SK-N-SH (cell line): Measurements from ENCODE around the gene KIF13A. TPM values are rescaled to one million over a fixed set of nuclear protein-coding genes. Genes with fewer than 3 reads are reported as not detected.

Experiments
- CTCF ChIA-PET: fragments of 300-600, 350-600 bp; formaldehyde crosslinking; extraction: SDS; loops from one replicate; lab custom pipeline; 2021; lab: Yijun Ruan, JAX
- POLR2A ChIA-PET: fragments of 350-600 bp; sonication (Branson Sonifier 250); formaldehyde crosslinking; extraction: SDS; loops from one replicate; lab custom pipeline; 2020; ENCODE audit warnings: antibody characterized with exemption, inconsistent platforms; lab: Yijun Ruan, JAX
- DNase-seq: peaks from one replicate; pipeline ENCODE4 v3.0.0; 2012
- H2AFZ ChIP-seq: fragments of 200-600 bp; sonication (generic); 2 replicates; pipeline ENCODE4 v1.8.1; 2016; ENCODE audit warnings: antibody characterized with exemption, mild to moderate bottlenecking, low read depth
- H3F3A ChIP-seq: fragments of 200-600 bp; sonication (generic); replicated peaks from 2 replicates; pipeline ENCODE3; 2016; ENCODE audit warnings: antibody characterized with exemption, mild to moderate bottlenecking; ENCODE audit not compliant: insufficient read depth
- H3K27ac ChIP-seq, 2 experiments: fragments of 200-500 bp in 1 of 2; fragments of 200-600 bp in 1 of 2; sonication (Bioruptor generic) in 1 of 2; sonication (generic), shearing (Covaris generic) in 1 of 2; 2 replicates each; pipeline versions ENCODE4 v1.5.1 to v1.6.1; 2014 to 2016; ENCODE audit warnings: low read depth in 2 of 2, inconsistent platforms in 1 of 2, low read length in 1 of 2, mild to moderate bottlenecking in 1 of 2, mixed read lengths in 1 of 2
- H3K27me3 ChIP-seq: fragments of 200-600 bp; sonication (generic), shearing (Covaris generic); 2 replicates; pipeline ENCODE4 v1.6.1; 2016; ENCODE audit warnings: mixed run types; ENCODE audit not compliant: insufficient read depth
- H3K36me3 ChIP-seq, 2 experiments: fragments of 200-500 bp in 1 of 2; fragments of 200-600 bp in 1 of 2; sonication (Bioruptor generic) in 1 of 2; sonication (generic) in 1 of 2; replicated peaks in 1 of 2; 2 replicates each; pipeline versions ENCODE3 to v1.5.1; 2014 to 2016; ENCODE audit warnings: low read length in 1 of 2, mild to moderate bottlenecking in 1 of 2; ENCODE audit not compliant: insufficient read depth in 2 of 2, control insufficient read depth in 1 of 2
- H3K4me1 ChIP-seq, 2 experiments: fragments of 200-500 bp in 1 of 2; fragments of 200-600 bp in 1 of 2; sonication (Bioruptor generic) in 1 of 2; sonication (generic), shearing (Covaris generic) in 1 of 2; 2 replicates each; pipeline versions ENCODE4 v1.5.1 to v1.6.1; 2014 to 2016; ENCODE audit warnings: low read depth in 1 of 2, low read length in 1 of 2, mixed run types in 1 of 2; ENCODE audit not compliant: insufficient read depth in 2 of 2, control insufficient read depth in 1 of 2
- H3K4me2 ChIP-seq: fragments of 200-600 bp; sonication (generic), shearing (Covaris generic); 2 replicates; pipeline ENCODE4 v1.6.1; 2017; ENCODE audit warnings: mixed run types
- H3K4me3 ChIP-seq, 2 experiments: fragments of 200-500 bp in 1 of 2; fragments of 200-600 bp in 1 of 2; sonication (Bioruptor generic) in 1 of 2; sonication (generic), shearing (Covaris generic) in 1 of 2; 2 replicates each; pipeline versions ENCODE4 v1.5.1 to v1.8.1; 2014 to 2016; ENCODE audit warnings: low read depth in 2 of 2, inconsistent platforms in 1 of 2, low read length in 1 of 2, mild to moderate bottlenecking in 1 of 2, mixed read lengths in 1 of 2, moderate library complexity in 1 of 2
- H3K79me2 ChIP-seq: fragments of 200-600 bp; sonication (generic); 2 replicates; pipeline ENCODE4 v1.8.1; 2017; ENCODE audit warnings: mild to moderate bottlenecking; ENCODE audit not compliant: insufficient read depth
- H3K9ac ChIP-seq: fragments of 200-600 bp; sonication (generic); 2 replicates; pipeline ENCODE4 v1.6.1; 2017; ENCODE audit warnings: mixed run types
- H3K9me2 ChIP-seq: fragments of 200-600 bp; sonication (generic); 2 replicates; pipeline ENCODE4 v1.6.1; 2017; ENCODE audit warnings: mixed run types
- H3K9me3 ChIP-seq: fragments of 200-600 bp; sonication (generic); 2 replicates; pipeline ENCODE4 v1.6.1; 2017; ENCODE audit warnings: mixed run types, mild to moderate bottlenecking, moderate library complexity
- H4K20me1 ChIP-seq: fragments of 200-600 bp; sonication (generic); 2 replicates; pipeline ENCODE4 v1.6.1; 2017; ENCODE audit warnings: mild to moderate bottlenecking, mixed run types; ENCODE audit not compliant: insufficient read depth
- CHD2 ChIP-seq: fragments of 150-350 bp; IDR thresholded peaks from 2 replicates; pipeline ENCODE4 v1.6.1; 2018; ENCODE audit warnings: low read length; ENCODE audit not compliant: partially characterized antibody
- ELF1 ChIP-seq: IDR thresholded peaks from 2 replicates; pipeline ENCODE4 v1.4.0; 2012
- EZH2phosphoT487 ChIP-seq: fragments of 200-600 bp; sonication (generic); IDR thresholded peaks from 2 replicates; pipeline ENCODE4 v1.6.1; 2017; ENCODE audit warnings: low read depth, mixed run types, mild to moderate bottlenecking, antibody characterized with exemption, moderate library complexity, borderline replicate concordance
- FOSL2 ChIP-seq: IDR thresholded peaks from 2 replicates; pipeline ENCODE4 v1.4.0; 2012; ENCODE audit warnings: low read depth, mild to moderate bottlenecking, moderate library complexity, borderline replicate concordance
- FOXJ3 ChIP-seq: sonication (generic); formaldehyde crosslinking; IDR thresholded peaks from 2 replicates; pipeline ENCODE4 v1.5.1; 2020; ENCODE audit warnings: mild to moderate bottlenecking, missing genetic modification reagents
- FOXM1 ChIP-seq: IDR thresholded peaks from 2 replicates; pipeline ENCODE4 v1.4.0; 2012; ENCODE audit warnings: low read depth, mild to moderate bottlenecking
- GATA2 ChIP-seq: sonication (generic); formaldehyde crosslinking; IDR thresholded peaks from 2 replicates; pipeline ENCODE4 v1.5.0; 2020; ENCODE audit warnings: mild to moderate bottlenecking, missing genetic modification reagents
- JUND ChIP-seq: IDR thresholded peaks from 2 replicates; pipeline ENCODE4 v1.4.0; 2012
- MXI1 ChIP-seq: IDR thresholded peaks from 2 replicates; pipeline ENCODE4 v1.6.1; 2012; ENCODE audit warnings: mild to moderate bottlenecking, low read depth, low read length, improper control_type of control experiment
- NFIC ChIP-seq: IDR thresholded peaks from 2 replicates; pipeline ENCODE4 v1.4.0; 2012; ENCODE audit warnings: borderline replicate concordance
- NRF1 ChIP-seq: IDR thresholded peaks from 2 replicates; pipeline ENCODE4 v1.6.1; 2012; ENCODE audit warnings: low read depth, mild to moderate bottlenecking, low read length
- POLR2AphosphoS5 ChIP-seq: IDR thresholded peaks from 2 replicates; pipeline ENCODE4 v1.6.1; 2012; ENCODE audit warnings: low read depth, low read length
- RAD21 ChIP-seq: IDR thresholded peaks from 2 replicates; pipeline ENCODE4 v1.6.1; 2012; ENCODE audit warnings: mild to moderate bottlenecking, low read length
- RCOR1 ChIP-seq: fragments of 150-350 bp; IDR thresholded peaks from 2 replicates; pipeline ENCODE4 v1.6.1; 2017; ENCODE audit warnings: antibody characterized with exemption, low read length
- RFX5 ChIP-seq: IDR thresholded peaks from 2 replicates; pipeline ENCODE4 v1.6.1; 2012; ENCODE audit warnings: mild to moderate bottlenecking, improper control_type of control experiment, low read length
- RXRA ChIP-seq: IDR thresholded peaks from 2 replicates; pipeline ENCODE4 v1.4.0; 2012; ENCODE audit warnings: low read depth, mild to moderate bottlenecking, borderline replicate concordance
- SIN3A ChIP-seq: IDR thresholded peaks from 2 replicates; pipeline ENCODE4 v1.6.1; 2012; ENCODE audit warnings: low read depth, mild to moderate bottlenecking, low read length, moderate library complexity, borderline replicate concordance
- SMC3 ChIP-seq: IDR thresholded peaks from 2 replicates; pipeline ENCODE4 v1.6.1; 2012; ENCODE audit warnings: low read depth, low read length, improper control_type of control experiment
- TAF1 ChIP-seq: IDR thresholded peaks from 2 replicates; pipeline ENCODE4 v1.6.1; 2012; ENCODE audit warnings: low read depth, mild to moderate bottlenecking, low read length, moderate library complexity, borderline replicate concordance
- TCF12 ChIP-seq: IDR thresholded peaks from 2 replicates; pipeline ENCODE4 v1.4.0; 2012
- YY1 ChIP-seq: IDR thresholded peaks from 2 replicates; pipeline ENCODE4 v1.4.0; 2012; ENCODE audit warnings: low read depth, mild to moderate bottlenecking
- WGBS: methylation state at CpG from one replicate; pipeline ENCODE4 v1.1.6; 2017; ENCODE audit warnings: low lambda C conversion rate; 5-methylcytosine and 5-hydroxymethylcytosine counted together
- polyA plus RNA-seq, 3 experiments: library from polyadenylated mRNA; depleted of rRNA; stranded (reverse); fragments of >200 nt; gene quantifications; 2 replicates each; pipeline ENCODE4 v1.2.3, GENCODE V29; 2012
- TF ChIP-seq, protein P1 (sequence below): fragments of 200-600 bp; sonication (generic); IDR thresholded peaks from 2 replicates; pipeline ENCODE4 v1.6.1; 2017; ENCODE audit warnings: antibody characterized with exemption, mild to moderate bottlenecking, moderate library complexity
- TF ChIP-seq, protein P2 (sequence below): fragments of 150-350 bp; IDR thresholded peaks from 2 replicates; pipeline ENCODE4 v1.6.1; 2016; ENCODE audit warnings: mild to moderate bottlenecking, low read depth, low read length
- TF ChIP-seq, protein P3 (sequence below): IDR thresholded peaks from 2 replicates; pipeline ENCODE4 v1.6.1; 2012; ENCODE audit warnings: mild to moderate bottlenecking, low read depth, low read length, moderate library complexity

KIF13A gene
- polyA plus RNA-seq, 1 of the 3 experiments (the other 2 are of a cell fraction), result 18.2 TPM

DNA sequence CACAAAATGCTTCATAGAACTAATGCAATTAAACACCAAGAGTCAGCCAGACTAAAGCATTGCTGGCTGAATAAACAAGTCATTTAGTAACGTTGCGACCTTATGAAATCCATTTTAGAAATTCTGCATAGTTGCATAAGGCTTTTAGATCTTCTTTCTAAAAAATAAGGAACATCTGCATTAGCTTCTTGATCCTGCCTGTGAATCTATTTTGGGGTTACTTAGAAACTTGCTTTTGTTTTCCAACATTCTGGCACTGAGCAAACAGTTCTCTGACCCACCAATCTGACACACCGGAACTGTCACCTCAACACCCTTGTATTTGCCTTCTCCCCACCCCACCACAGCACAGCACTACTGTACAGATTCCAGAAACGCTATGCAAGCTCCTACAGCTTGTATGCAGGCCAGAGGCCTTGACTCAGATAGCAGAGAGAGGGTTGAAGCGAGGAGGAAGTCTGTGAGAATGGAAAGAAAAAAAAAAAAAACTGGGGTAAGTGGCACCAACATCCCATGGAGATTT lies 55.0 kb downstream of the KIF13A start:
- ChIA-PET CTCF (no interaction called here), POLR2A (no interaction called here)
- peaks cover 13 to 41% of the 10 kb centered on the region in 2 experiments for H3K4me1 ChIP-seq
- peaks cover 5% of the 10 kb centered on the region for H3F3A ChIP-seq
- no peak for DNase-seq
- H3K4me2 ChIP-seq, result no peak overlapping the region
- H3K4me3 ChIP-seq, result no peak overlapping the region
- 78% methylated on average over 5 of the region's 5 CpGs for WGBS
- H4K20me1 ChIP-seq, result no peaks in the 10 kb centered on the region
- H3K27me3 ChIP-seq, result no peaks in the 10 kb centered on the region
- H3K79me2 ChIP-seq, result peaks cover 92% of the 10 kb centered on the region
- no peaks in the 10 kb centered on the region for H3K9me2 ChIP-seq
- H2AFZ ChIP-seq, result no peak overlapping the region
- no peaks in the 10 kb centered on the region for H3K9me3 ChIP-seq
- H3K27ac ChIP-seq, result peak overlapping the region in 1 of 2 experiments; percentile 18; a peak in 1 of 4 replicates
- TF ChIP-seq POLR2AphosphoS5 (no peak), CHD2 (no peak), FOSL2 (no peak), NFIC (no peak), NRF1 (no peak), GATA2 (no peak), SIN3A (no peak), TAF1 (no peak), MXI1 (no peak), SMC3 (no peak), EZH2phosphoT487 (no peak)
- TF ChIP-seq, protein P1, sequence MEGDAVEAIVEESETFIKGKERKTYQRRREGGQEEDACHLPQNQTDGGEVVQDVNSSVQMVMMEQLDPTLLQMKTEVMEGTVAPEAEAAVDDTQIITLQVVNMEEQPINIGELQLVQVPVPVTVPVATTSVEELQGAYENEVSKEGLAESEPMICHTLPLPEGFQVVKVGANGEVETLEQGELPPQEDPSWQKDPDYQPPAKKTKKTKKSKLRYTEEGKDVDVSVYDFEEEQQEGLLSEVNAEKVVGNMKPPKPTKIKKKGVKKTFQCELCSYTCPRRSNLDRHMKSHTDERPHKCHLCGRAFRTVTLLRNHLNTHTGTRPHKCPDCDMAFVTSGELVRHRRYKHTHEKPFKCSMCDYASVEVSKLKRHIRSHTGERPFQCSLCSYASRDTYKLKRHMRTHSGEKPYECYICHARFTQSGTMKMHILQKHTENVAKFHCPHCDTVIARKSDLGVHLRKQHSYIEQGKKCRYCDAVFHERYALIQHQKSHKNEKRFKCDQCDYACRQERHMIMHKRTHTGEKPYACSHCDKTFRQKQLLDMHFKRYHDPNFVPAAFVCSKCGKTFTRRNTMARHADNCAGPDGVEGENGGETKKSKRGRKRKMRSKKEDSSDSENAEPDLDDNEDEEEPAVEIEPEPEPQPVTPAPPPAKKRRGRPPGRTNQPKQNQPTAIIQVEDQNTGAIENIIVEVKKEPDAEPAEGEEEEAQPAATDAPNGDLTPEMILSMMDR, result no peak
- TF ChIP-seq, protein P2, sequence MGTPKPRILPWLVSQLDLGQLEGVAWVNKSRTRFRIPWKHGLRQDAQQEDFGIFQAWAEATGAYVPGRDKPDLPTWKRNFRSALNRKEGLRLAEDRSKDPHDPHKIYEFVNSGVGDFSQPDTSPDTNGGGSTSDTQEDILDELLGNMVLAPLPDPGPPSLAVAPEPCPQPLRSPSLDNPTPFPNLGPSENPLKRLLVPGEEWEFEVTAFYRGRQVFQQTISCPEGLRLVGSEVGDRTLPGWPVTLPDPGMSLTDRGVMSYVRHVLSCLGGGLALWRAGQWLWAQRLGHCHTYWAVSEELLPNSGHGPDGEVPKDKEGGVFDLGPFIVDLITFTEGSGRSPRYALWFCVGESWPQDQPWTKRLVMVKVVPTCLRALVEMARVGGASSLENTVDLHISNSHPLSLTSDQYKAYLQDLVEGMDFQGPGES, result no peak
- H3K9ac ChIP-seq, result no peak overlapping the region
- H3K36me3 ChIP-seq, result no peaks in the 10 kb centered on the region

DNA sequence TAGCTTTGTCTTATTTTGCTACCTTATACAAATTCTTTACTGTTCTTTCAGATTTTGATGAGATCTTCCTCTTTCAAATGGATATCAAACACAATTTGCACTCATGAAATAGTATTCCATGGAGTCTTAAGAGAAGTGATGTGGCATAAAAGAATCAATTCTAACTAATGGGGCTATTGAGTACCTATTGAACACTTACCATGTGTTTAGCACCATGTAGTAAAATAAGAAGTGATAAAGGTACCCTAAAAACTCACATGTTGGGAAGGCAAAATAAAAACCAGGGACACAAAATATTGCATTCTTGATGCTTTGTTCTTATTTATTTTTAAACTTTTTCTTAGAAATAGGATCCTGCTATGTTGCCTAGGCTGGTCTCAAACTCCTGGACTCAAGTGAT lies 56.2 kb downstream of the KIF13A start:
- ChIA-PET POLR2A (no interaction called here), CTCF (no interaction called here)
- no peak for DNase-seq
- peaks cover 5% of the 10 kb centered on the region for H3F3A ChIP-seq
- H3K4me2 ChIP-seq, result no peak overlapping the region
- TF ChIP-seq, protein P3, sequence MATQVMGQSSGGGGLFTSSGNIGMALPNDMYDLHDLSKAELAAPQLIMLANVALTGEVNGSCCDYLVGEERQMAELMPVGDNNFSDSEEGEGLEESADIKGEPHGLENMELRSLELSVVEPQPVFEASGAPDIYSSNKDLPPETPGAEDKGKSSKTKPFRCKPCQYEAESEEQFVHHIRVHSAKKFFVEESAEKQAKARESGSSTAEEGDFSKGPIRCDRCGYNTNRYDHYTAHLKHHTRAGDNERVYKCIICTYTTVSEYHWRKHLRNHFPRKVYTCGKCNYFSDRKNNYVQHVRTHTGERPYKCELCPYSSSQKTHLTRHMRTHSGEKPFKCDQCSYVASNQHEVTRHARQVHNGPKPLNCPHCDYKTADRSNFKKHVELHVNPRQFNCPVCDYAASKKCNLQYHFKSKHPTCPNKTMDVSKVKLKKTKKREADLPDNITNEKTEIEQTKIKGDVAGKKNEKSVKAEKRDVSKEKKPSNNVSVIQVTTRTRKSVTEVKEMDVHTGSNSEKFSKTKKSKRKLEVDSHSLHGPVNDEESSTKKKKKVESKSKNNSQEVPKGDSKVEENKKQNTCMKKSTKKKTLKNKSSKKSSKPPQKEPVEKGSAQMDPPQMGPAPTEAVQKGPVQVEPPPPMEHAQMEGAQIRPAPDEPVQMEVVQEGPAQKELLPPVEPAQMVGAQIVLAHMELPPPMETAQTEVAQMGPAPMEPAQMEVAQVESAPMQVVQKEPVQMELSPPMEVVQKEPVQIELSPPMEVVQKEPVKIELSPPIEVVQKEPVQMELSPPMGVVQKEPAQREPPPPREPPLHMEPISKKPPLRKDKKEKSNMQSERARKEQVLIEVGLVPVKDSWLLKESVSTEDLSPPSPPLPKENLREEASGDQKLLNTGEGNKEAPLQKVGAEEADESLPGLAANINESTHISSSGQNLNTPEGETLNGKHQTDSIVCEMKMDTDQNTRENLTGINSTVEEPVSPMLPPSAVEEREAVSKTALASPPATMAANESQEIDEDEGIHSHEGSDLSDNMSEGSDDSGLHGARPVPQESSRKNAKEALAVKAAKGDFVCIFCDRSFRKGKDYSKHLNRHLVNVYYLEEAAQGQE, result no peak
- TF ChIP-seq, protein P2, result no peak
- TF ChIP-seq FOXM1, result no peak
- no peak for TF ChIP-seq FOXJ3 (CRISPR knock-in tag)
- TF ChIP-seq RXRA, result no peak
- TF ChIP-seq POLR2AphosphoS5, result no peak
- no peak for TF ChIP-seq JUND
- TF ChIP-seq RAD21, result no peak
- no peak for TF ChIP-seq RCOR1
- no peak for TF ChIP-seq ELF1
- TF ChIP-seq TCF12, result no peak
- TF ChIP-seq MXI1, result no peak
- no peak for TF ChIP-seq YY1
- TF ChIP-seq RFX5, result no peak
- H3K9ac ChIP-seq, result no peak overlapping the region
- no peaks in the 10 kb centered on the region for H3K9me2 ChIP-seq
- peak overlapping the region in 1 of 2 experiments; percentile 80; a peak in 1 of 4 replicates for H3K27ac ChIP-seq
- no peak overlapping the region for H2AFZ ChIP-seq
- H3K27me3 ChIP-seq, result no peaks in the 10 kb centered on the region
- H3K79me2 ChIP-seq, result peaks cover 92% of the 10 kb centered on the region
- no peaks in the 10 kb centered on the region for H3K9me3 ChIP-seq
- H4K20me1 ChIP-seq, result no peaks in the 10 kb centered on the region
- H3K4me1 ChIP-seq, result peaks cover 8 to 38% of the 10 kb centered on the region in 2 experiments
- H3K4me3 ChIP-seq, result no peak overlapping the region
- no peaks in the 10 kb centered on the region for H3K36me3 ChIP-seq
